GM18867 (cell line): Measurements from ENCODE around the gene RANBP3.

Experiments
- ATAC-seq: cut with Tn5 transposase; IDR thresholded peaks from one replicate; pipeline ENCODE4 v1.9.1; 2021; ENCODE audit warnings: mild to moderate bottlenecking, moderate library complexity; ENCODE audit not compliant: unreplicated experiment

The RANBP3 gene

DNA sequence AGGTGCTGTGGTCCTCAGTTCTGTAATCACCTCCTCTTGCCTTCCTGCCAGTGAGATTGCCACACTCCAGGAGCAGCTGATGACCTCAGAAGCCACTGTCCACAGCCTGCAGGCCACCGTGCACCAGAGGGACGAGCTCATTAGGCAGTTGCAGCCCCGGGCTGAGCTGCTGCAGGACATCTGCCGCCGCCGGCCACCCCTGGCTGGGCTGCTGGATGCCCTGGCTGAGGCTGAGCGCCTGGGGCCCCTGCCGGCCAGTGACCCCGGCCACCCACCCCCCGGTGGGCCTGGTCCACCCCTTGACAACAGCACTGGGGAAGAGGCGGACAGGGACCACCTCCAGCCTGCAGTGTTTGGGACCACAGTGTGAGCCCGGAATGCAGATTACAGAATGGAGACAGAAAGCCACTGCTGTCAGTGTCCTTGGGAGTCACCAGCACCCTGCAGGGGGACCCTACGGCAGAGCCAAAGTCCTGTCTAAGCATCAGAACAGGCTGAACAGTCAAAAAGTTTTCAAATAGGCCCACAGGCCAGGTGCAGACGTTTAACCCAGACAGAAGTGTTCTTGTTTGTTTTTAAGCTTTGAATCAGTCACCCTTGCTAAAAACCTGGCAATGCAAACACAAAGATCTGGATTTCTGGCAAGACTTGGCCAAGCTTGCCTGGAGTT, 69.0 kb downstream of the RANBP3 start:
- ATAC-seq = no peak

DNA sequence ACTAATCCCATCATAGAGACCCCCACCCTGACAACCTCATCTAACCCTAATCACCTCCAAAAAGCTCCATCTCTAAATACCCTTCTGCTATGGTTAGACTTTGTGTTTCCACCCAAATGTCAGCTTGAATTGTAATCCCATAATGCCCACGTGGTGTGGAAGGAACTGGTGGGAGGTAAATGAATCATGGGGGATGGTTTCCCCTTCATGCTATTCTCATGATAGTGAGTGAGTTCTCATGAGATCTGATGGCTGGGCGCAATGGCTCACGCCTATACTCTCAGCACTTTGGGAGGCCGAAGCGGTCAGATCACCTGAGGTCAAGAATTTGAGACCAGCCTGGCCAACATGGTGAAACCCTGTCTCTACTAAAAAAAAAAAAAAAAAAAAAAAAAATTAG, 70.7 kb downstream of the RANBP3 start:
- ATAC-seq = no peak

DNA sequence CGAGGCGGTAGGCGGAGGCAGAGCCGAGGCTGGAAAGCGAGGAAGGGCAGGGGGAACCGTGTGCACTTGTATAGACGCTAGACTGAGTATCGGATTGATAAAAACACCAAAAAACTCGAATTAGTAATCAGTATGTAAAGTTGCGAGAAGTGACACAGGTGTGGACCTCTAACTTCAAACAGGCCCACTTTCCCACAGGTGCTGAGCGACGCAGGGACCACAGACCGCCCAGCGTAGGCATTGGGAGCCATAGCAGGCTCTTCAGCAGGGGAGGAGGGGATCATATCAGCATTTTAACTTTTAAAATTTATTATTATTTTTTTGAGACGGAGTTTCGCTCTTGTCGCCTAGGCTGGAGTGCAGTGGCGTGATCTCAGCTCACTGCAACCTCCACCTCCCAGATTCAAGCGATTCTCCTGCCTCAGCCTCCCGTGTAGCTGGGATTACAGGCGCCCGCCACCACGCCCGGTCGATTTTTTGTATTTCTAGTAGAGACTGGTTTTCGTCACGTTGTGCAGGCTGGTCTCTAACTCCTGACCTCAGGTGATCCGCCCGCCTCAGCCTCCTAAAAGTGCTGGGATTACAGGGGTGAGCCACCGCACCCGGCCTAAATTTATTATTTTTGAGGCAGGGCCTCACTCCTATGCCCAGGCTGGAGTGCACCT, 72.7 kb downstream of the RANBP3 start:
- no peak for ATAC-seq

DNA sequence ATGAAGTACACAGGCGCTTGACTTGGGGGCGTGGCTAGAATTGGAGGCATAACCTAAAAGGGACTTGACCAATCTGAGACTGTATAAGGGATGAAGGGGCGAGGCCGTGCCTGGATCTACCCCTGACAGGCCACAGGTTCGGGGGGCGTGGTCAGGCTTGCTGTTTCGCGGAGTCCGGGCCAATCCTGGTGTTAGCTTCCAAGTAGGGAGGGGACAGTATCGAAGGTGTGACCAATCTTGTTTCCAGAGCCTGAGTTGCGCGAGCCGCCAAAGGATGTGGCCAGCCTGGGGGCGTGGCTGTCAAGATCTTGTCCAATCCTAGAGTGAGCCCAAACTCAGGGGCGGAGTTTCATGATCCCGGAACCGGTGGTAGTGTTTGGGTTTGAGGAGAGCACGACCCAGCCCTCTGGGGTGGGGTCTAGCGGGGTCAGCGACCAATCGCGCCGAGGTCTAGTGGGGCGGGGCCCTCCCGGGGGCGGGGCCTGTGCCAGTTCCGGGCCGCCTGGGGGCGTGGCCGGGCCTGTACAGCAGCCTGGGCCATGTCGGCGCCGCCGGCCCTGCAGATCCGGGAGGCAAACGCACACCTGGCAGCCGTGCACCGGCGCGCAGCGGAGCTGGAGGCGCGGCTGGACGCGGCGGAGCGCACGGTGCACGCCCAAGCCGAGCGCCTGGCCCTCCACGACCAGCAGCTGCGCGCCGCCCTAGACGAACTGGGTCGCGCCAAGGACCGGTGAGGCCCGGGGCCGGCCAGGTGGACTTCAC, 73.4 kb downstream of the RANBP3 start, which contains the start of gene VMAC:
TSS of gene VMAC (plus strand) at position 521 of the 762 bp plus-strand sequence. CDS start at position 540, 19 bp downstream.
- ATAC-seq = peak; percentile 74

DNA sequence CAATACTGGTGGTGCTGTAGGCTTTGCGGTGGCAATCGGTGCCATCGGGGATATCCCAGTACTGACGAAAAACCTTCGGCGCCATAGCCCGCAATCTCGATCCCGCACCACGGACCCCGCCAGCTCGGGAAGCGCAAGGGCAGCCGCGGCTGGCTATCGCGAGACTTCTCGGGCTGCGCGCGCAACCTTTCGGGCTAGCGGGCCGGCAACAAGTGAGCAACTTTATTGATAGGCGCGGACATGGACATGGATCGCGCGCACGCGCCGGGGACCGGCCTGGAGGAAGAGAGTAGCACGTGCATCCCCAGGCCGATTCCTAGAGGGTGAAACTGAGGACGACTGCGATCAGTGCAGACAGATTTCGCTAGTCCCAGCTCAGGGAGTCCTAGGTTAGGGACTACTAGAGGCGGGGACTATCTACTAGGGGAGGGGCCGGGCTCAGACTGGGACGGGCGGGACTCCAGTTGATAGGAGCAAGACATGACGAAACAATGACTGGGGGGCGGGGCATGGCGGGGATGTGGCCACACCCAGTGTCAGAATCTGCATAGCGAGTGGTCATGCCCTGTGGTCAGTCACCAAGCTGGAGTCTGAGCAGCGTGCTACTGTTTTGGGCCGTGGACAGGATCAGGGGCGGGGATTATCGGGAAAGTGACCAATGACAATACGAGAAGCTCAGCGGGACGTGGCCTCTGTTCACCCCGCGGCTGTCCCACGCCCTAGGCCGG, 74.2 kb downstream of the RANBP3 start, which contains the start of gene NDUFA11:
TSS of gene NDUFA11 (minus strand) at position 167 of the 728 bp plus-strand sequence. CDS start at position 85, 82 bp downstream.
- peak; percentile 33 for ATAC-seq

DNA sequence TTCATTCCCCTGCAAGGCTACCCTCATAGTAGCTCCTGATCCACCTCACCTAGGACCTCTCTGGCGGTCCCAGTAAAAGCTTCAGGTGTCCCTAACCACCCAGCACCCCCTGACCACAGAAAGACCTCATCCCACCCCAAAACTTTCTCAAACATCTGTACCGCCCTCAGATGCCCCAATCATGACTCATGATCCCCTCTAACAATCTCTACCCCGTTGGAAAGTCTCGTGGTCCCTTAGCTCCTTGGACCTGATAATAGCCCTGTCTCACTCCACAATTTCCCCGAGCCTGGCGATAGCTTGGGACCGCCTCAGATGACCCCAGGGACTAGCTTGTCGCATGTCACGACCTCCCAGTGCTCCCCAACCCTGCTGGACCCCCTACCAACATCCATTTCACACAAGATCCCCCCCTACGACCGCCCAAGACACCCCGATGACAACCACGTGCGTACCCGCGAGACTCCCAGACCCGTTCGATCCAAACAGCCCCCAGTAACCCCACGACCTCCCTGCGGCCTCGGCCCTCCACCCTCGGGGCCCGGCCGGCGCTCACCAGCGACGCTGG, 74.8 kb downstream of the RANBP3 start:
- no peak for ATAC-seq

DNA sequence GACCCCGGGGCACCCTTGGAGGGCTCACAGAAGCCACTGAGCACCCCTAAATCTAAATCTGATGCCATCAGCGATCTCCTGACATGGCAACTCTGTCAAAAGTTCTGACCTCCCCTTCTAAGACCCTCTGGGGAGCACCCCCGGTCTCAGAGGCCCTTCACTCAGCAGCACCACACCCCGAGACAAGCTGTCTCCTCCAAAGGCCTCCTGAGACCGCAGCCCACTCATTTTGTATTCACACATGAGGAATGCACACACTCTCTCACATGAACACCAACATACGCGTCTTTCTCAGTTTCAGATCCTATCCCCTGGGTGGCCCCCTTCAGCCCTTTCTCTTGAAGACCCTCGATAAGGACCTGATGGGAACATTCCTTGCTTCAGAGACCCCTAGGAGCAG, 77.0 kb downstream of the RANBP3 start:
- ATAC-seq = no peak

DNA sequence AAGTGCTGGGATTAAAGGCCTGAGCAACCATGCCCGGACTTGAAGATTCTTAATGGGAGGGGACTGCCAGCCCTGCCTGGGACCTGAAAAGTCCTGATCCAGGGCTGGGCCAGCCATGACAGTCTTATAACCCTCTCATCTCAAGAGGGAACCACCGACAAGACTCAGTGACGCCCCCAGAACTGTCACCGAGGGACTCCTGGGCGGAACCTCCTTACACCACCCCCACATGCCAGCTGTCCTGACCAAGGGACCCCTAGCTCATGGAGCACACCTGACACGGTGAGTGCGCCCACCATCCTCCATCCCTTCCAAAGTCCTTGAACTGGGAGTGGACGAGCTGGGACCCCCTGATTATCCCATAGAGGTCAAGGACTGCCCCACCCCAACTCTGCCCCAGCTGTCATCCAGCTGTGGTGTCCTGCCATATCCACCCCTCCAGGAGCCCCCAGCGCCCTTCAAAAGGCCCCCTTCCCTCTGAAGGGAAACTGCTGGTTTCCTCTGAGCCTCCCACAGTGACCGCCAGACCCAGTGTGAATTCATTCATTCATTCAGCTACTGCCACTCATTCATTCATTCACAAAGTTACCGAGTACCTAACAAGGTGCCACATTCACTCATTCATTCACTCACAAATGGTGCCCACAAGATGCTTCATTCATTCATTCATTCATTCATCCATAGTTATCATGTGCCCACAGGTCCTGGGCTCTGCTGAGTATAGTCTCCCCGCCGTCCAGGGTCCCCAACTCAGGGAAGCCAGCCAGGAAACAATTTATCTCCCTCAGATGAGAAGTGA, 78.0 kb downstream of the RANBP3 start:
- no peak for ATAC-seq

DNA sequence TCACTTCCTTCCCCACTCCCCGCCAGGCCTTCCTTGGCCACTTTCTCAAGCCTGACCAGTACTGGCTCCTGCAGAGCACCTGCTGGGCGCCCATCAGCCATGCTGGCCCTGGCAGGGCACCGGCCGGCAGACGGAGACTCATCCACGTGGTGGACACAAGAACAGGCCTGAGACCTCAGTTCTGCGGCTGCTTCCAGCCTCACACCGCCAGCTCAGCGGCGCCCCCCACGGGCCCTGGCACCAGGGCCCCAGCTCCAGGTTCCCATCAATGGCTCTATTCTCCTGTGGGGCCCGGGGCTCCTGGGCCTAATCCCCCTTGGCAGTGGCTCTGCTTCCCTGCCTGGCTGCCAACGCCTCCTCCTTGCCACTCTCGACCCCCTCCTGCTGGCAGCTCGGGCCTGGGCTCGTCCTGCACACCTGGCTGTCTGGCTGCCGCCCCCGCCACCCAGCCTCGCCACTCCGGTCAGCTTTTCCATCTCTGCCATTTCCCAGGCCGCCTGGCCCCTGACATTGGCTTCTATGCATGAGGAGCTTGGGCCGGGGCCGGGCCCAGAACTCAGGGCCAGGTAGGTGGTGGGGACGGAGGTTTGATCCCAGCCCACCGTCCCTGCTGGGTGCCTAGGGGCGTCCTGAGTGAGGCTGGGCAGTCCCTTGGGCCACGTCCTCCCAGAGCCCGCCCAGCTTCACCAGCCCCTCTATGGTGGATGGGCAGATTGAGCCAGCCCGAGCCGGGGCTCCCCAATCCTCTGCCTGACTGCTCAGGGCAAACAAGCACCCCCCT, 80.6 kb downstream of the RANBP3 start:
- no peak for ATAC-seq

DNA sequence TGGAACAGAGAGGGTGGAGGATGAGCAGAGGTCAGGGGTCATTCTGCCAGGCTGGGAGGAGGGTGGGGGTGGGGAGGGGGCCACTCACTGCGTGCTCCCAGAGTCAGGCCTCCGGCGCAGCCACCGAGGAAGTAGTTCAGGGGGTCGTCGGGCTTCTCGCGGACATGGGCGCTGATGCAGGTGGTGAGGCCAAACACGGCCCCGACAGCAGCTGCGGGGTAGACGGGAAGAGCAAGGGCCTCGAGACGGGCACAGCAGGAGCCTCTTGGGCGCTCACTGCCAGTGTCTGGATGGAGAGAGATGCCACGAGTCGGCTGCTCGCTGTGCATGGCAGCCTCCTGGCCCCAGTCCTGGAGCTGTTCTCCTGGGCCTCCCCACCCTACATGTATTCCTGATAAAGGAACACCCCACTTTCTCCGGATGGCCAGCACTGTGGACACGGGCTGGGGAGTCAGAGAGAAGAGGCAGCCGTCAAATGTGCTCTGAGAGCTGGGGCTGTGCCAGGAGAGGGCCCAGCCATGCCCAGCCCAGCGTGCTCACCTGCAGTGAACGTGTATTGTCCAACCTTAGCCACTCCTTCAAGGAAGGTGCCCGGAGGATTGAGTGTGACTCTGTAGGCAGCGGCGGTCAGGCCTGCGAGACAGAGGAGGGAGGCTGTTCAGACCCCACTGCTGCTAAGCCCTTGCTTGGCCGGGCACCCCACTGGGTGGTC, 81.4 kb downstream of the RANBP3 start:
- no peak for ATAC-seq

DNA sequence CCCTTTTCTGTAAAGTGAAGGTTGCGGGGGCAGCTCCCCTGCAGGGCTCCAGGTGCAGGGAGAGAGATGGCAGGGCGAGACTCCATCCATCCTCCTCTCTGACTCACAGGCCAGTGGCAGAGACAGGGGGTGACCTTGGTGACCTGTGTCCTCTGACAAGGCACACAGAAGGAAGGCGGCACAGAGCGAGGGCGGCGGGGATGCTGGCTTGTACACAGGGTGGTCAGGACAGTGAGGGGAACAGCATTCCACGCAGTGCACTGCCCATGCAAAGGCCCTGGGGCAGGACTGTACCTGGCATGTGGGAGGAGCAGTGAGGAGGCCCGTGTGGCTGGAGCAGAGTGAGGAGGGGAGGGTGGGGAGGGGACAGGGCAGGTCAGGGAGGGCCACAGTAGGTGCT, 82.0 kb downstream of the RANBP3 start:
- ATAC-seq = no peak

DNA sequence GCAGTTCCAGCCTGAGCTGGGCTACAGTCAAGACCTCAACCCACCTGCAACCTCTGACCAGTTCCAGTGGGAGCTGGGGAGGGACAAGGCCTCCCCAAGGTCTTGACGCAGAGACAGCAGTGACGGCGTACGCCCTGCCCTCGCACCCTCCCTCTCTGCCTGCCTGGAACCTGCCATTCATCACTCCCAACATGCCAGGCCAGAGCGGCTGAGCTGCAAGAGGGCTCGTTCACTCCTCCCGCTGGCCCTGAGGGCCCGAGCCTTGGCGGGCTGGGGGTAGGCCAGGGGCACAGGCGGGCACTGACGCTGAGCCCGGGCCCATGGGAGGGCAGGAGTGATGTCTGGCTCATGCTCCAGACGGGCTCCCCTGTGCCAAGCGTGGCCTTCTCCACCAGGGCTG, 82.5 kb downstream of the RANBP3 start:
- ATAC-seq = no peak

DNA sequence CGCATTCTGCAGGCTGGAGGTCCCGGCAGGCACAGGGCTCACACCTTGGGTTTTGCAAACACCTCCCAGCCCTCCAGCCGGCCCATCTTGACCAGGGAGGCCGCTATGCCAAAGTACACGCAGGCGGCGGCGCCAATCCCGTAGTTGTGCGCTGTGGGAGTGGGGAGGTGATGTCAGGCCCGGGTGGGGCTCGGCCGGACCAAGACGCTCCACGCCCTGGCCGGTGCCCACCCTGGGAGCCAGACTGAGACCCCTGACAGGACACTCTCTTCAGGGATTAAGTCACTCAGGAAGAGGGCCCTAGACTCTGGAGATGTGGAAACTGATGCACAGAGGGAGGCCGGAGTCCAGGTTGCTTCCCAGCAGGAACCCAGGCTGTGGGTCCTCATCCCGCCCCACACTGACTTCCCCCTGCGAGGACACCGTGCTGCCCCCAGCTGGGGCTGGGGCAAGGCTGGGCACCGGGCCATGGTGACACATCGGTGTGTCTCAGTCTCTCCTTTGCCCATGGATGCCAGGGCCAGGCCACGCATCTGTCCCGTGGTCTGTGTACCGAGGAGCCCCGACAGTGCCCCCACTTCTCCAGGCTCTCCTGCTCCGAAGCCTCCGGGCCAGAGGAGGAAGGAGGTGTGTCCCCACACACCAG, 83.1 kb downstream of the RANBP3 start:
- no peak for ATAC-seq

DNA sequence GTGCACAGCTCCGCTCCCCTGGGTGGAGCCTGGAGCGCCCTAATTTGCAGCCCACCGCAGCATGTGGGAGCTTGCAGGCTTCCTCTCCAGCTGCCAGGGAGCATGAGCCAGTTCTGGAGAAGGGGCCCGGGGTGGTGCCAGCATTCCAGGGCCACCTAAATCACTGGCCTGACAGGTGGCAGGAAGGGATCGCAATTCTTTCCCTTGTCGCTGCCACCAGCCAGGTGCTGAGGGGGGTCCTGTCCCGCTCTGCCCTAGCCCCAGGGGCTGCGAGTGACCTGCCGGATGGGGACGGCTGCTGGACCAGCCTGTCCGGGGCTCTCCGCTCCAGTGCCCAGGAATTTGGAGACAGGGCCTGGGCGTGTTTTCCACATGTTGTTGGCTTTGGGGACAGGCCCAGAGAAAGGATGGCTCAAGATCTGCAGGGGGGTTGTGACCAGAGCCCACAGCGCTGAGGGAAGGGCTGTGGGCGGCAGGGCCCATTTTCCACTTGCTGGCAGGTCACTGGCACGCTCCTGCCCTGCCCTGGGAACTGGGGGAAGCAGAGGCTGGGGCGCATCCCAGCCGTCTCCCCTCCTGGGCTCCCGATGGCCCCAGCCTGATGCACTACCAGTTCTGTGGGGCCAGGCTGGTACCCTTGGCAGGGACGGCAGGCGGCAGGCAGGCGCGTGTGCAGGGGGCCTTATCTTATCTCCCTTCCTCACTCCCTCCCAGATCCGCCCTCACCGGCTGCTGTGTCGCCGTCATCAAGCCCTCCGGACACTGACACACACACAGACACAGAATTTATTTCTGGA, 83.8 kb downstream of the RANBP3 start:
- ATAC-seq = no peak

DNA sequence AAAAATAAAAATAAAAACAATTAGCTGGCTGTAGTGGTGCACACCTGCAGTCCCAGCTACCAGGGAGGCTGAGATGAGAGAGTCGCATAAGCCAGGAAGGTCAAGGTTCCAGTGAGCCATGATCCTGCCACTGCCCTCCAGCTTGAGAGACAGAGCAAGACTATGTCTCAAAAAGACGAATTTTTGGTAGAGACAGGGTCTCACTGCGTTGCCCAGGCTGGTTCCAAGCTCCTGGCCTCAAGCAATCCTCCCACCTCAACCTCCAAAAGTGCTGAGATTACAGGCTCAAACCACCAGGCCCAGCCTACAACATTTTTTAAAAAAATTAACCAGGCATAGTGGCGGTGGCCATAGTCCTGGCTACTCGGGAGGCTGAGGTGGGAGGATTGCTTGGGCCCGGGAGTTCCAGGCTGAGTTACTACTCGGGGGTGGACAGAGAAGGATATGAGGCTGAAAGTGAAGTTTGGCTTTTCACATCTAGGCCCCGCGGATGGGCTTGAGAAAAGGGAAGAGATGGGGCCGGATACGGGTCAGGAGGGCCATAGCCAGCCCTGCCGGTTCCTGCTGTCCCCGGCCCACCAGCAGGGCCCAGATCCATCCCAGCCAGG, 84.5 kb downstream of the RANBP3 start:
- ATAC-seq = no peak

DNA sequence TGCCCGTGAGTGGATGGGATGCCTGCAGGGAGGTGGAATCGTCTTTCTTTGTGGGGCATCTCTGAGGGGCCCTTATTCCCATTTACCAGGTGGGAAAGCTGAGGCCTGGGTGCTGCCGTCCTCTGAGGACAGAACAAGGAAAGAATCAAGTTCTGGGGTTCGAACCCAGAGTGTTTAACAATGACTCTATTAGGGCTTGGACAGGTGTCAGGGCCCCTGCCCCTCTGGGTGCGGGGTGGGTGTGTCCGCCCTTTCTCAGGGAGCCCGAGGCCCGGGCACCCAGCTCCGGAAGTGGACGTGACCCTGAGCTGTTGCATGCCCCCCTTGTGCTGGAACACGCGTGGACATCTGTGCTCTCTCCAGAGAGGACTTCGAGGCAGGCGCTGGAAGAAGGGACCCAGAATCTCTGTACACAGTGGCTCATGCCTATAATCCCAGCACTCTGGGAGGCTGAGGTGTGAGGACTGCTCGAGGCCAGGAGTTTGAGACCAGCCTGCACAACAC, 85.1 kb downstream of the RANBP3 start:
- ATAC-seq = no peak
